Hindlimb muscle (tissue), 1 donor: ENCODE data around the gene MAPK8IP1. TPM values are rescaled to one million over a fixed set of nuclear protein-coding genes. Genes with fewer than 3 reads are reported as not detected.

Experiments used
- DNase-seq: peaks from one replicate; pipeline ENCODE4 v3.0.0-alpha.2; 2013
- polyA plus RNA-seq: library from polyadenylated mRNA; unstranded; fragments of 120-200 nt; gene quantifications from one replicate; pipeline ENCODE4 v1.2.1, GENCODE V29; 2013; ENCODE audit not compliant: insufficient read length

The MAPK8IP1 gene
- polyA plus RNA-seq, 1 donor = 50.0 TPM

DNA sequence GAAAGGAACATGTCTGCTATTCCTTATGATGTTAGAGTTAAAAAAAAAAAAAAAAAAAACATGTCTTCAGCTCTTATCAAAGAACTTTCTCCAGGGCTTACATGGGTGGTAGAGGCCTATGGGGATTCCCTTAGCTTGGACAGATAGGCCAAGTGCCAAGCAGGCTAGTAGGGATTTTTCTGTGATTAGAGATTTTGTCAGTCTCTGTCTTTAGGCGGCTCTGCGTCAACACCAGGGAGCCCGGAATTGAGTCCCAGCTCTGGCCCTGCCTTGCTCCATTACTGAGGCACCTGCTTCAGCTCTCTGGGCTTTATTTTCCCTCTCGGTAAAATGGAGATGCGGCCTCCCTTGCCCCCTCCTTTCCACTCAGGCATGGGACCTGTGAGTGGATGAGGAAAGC is 25.1 kb upstream of the MAPK8IP1 start:
- no peak for DNase-seq

DNA sequence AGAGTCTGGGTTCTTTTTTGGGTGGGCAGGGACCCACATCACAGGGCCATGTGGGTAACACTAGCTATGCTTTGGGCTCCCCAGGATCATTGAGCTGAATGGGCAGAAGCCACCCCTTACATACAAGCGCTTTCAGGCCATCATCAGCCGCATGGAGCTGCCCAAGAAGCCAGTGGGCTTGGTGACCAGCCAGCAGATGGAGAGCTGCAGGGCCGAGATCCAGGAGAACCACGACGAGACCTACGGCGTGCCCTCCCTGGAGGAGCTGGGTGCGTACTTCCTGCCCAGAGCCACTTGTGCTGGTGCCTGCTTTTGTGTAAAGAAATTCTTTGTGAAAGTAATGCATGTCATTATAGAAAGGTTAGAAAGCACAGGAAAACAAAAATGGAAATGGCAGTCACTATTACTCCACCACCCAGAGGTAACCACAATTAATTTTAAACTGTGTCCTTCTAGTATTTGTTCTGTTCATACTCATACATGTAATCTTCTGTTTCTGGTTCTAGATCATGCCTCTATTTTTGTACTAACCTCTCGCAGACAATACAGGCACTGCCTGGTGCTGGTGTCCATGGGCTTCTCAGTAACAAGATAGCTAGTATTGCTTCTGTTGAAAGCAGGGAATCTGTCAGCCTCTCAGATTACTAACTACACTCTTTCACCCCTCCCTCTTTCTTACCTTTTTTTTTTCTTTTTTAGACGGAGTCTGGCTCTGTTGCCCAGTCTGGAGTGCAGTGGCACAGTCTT is 24.5 kb upstream of the MAPK8IP1 start:
- no peak for DNase-seq

GRCh38 chr11:45864041-45864440 is 21.4 kb upstream of the MAPK8IP1 start:
- DNase-seq = peak; percentile 59

- DNase-seq = no peak
These were observed 15.9 kb upstream of the MAPK8IP1 start for GRCh38 chr11:45869551-45869950.

GRCh38 chr11:45870706-45871105 is 14.7 kb upstream of the MAPK8IP1 start:
- DNase-seq = no peak

DNA sequence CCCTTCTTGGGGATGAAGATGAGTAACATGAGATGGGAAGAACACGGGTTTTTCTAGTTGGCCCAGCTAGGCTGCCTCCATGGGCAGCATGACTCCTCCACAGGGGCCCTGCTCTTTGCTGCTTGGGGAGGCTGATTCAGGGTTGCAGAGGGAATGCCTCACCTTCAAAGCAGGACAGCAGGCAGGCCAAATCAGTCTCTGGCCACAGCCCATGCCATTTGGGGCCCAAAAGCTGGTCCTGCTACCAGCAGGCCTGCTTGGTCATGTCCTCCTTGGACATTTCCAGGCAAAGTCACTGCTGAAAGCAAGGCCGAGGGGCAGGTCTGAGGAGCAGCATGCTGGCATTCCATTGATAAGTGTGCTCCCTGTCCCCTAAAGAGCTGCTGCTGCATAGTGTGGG is 13.8 kb upstream of the MAPK8IP1 start:
- no peak for DNase-seq

- DNase-seq = no peak
These were observed 12.6 kb upstream of the MAPK8IP1 start for GRCh38 chr11:45872651-45873356.

DNA sequence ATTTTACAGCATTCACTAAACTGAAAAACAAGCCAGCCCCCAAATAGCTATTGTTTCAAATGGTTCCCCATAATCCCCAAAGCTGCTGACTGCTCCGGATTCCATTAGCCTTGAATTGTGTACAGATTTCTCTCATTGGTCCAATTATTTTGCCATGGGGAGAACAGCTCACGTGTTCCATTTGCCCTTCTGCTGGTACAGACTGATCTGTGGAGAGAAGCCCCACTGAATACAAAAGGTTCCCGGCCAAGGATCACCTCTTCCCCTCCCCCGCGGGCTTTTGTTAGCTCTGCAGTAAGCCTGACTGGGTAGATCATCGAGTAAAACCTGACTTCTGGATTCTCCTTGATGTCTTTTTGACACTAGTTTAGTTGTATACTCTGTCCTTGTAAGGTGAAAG is 9.1 kb upstream of the MAPK8IP1 start:
- DNase-seq = no peak

DNA sequence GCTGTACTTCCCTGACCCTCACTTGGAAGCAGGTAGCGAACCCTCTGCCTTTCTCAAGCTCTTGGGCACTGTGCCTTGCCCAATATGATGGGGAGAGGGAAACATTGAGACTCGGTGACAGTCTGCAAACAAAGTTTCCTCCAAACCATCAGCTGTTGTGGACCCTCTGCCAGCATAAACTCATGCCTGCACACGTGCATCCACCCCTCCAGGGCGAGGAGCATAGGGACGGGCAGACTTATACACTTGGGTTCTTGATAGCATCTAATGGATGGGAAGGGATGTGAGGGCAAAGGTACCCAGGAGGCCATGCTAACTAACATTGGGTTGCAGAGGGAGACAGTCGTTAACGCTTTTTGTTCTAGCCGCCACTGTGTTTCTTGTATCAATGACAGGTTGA is 8.2 kb upstream of the MAPK8IP1 start:
- DNase-seq = no peak

DNA sequence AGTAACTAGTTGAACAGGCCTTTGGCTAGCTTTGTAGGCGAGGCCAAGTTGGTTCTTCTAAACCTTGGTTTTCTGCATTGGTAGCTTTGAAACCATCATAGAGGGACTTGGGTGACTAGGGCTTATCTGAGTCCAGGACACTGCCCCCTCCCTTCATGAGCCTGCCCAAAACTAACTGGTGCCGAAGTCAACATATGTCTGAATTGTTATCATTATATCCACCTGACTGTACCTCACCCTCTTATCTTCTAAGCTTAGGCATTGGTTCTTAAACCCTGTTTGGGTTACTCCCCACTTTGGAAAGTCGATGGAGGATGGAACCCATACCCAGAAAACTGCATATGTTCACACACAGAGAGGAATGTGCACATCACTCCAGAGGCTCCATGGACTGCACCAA is 7.6 kb upstream of the MAPK8IP1 start:
- DNase-seq = no peak

GRCh38 chr11:45879803-45880686 is 5.4 kb upstream of the MAPK8IP1 start:
- no peak for DNase-seq

GRCh38 chr11:45880772-45881570 is 4.5 kb upstream of the MAPK8IP1 start:
- DNase-seq = no peak

DNA sequence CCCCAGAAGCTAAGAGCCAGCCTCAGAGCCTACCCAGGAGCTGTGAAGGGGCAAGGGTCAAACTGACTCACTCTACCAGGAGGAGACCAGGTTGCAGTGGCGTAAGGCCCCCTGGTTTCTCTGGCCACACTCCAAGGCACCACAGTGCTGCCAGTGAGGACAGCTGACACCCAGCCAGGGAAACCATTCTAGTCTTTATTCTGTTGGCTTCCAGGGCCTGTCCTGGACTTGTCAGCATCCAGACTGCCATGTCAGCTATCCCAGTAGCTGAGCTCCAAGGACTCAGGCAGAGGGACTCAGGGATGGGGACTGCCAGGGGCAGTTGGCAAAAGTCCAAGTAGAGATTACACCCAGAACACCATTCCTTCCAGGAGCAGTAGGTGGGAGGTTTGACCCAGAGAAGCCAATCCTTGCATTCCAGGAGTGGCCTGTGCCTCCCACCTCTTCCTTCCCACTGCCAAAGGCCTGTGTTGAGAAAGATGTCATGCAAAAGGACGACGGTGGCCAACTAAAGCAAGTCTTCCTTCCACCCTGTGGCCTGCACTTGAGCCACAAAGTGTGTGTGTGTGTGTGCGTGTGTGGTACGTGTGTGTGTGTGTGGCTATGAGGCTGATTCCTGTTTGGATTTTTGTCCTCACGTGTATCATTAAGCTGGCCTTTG is 3.6 kb upstream of the MAPK8IP1 start:
- DNase-seq = no peak

DNA sequence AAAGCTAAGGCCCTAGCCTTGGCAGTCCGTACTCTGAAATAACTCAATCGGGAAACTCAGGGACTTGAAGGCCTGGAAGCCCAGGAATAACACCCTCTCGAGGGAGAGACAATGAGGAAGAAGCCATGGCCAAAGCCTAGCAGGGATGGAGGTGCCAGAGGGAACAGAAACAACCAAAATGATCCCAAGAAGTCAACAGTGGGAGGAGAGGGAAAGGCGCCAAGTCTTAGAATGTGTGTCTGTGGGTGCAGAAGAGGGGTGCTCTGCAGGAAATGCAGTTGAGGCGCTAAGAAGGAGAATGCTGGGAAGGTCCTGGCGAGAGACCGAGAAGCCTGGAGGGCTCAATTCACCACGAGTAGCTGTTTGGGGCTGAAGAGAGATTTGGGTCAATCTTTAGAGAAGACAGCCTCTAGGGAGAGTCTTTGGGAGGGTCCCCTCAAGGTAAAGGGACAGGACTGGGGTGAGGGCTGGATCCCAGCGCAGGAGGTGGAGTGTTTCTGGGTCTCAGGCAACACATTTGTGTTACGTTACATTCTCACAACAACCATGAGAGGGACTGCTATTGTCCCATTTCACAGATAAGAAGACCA is 760 bp upstream of the MAPK8IP1 start:
- DNase-seq = no peak

- DNase-seq = no peak
These were observed 670 bp downstream of the MAPK8IP1 start for GRCh38 chr11:45885921-45886721.

DNA sequence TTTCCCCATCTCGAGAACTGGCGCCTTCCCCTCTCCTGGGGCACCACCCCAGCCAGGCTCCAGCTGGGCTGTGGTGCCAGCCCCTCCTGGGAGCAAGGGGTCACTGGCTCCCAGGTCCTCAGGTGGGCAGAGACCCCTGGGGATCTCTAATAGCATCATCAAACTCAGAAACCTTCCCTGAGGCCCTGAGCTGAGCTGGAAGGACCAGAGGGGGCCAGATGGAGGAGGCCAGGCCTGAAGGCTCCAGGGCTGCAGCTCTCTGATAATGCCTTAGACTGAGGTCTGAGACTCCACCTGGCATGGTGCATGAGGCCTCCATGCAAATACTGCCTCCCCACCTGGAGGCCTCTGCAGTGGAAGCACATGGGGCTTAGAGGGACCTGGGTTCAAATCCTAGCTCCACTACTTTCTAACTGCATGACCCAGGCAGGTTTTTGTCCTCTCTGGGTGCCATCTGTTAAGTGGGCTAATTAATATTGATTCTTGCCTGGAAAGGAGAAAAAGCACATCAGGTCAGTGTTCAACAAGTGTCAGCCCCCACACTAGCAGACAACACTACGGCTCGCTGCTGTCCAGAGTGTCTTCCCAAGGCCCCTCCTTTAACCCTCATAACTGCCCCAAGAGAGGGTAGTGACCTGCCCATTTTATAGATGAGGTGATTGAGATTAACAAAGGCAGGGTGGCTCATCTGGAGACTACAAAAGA is 1.5 kb downstream of the MAPK8IP1 start:
- DNase-seq = no peak

GRCh38 chr11:45887587-45887986 is 2.1 kb downstream of the MAPK8IP1 start:
- no peak for DNase-seq

DNA sequence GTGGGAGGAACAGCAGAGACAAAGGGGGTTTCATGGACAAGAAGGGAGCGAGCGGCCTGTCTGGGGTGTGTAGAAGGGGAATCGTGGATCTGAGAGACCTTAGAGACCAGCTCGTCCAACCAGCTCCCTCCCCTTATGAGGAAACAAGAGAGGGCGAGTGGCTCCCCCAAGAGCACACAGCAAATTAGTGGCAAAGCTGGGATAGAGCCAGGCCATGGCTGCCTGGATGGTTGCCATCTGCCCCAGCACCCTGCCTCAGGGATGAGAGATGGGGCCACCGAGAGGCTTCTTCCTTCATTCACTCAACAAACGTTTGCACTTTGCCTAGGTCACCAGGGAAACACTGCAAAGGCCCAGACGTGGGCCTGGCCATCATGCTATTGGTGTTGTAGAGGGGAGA is 4.1 kb downstream of the MAPK8IP1 start:
- no peak for DNase-seq

DNA sequence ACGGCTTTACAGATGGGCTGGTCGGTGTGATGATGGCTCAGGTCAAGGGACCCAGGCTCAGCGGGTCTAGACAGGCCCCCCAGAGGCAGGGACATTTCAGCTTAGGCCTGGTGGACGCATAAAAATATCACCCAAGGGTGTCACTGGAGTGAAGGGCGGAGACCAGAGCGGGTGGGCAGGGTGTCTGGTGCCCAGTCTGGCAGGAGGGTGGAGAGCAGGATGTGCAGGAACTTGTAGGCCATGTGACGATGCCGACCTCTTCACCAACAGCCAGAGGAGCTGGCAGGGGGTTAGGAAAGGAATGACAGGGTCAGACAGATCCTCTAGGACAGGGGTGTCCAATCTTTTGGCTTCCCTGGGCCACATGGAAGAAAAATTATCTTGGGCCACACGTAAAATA is 4.5 kb downstream of the MAPK8IP1 start:
- no peak for DNase-seq
